HepG2 (cell line): ENCODE measurements around the gene PRKAR1A. TPM values are rescaled to one million over a fixed set of nuclear protein-coding genes. Genes with fewer than 3 reads are reported as not detected.

Source experiments
- ARHGAP35 ChIP-seq: sonication (generic); formaldehyde crosslinking; IDR thresholded peaks from 2 replicates; pipeline ENCODE4 v1.9.0; 2022; ENCODE audit warnings: mild to moderate bottlenecking, inconsistent platforms, moderate library complexity, missing genetic modification reagents, borderline replicate concordance
- CENPT ChIP-seq: sonication (generic); formaldehyde crosslinking; IDR thresholded peaks from 2 replicates; pipeline ENCODE4 v1.8.0; 2022; ENCODE audit warnings: low read depth, mild to moderate bottlenecking, moderate library complexity, missing genetic modification reagents
- CHD2 ChIP-seq: IDR thresholded peaks from 2 replicates; pipeline ENCODE4 v1.6.1; 2011; ENCODE audit warnings: low read depth, low read length, improper control_type of control experiment
- EEA1 ChIP-seq: sonication (generic); formaldehyde crosslinking; IDR thresholded peaks from 2 replicates; pipeline ENCODE4 v1.5.1; 2020; ENCODE audit warnings: mild to moderate bottlenecking, missing genetic modification reagents, borderline replicate concordance
- GATAD1 ChIP-seq: IDR thresholded peaks from 2 replicates; pipeline ENCODE4 v1.6.1; 2016; ENCODE audit warnings: missing genetic modification reagents, missing compliant biosample characterization
- NFIB ChIP-seq: sonication (generic); formaldehyde crosslinking; IDR thresholded peaks from 2 replicates; pipeline ENCODE4 v1.9.0; 2021; ENCODE audit warnings: missing genetic modification reagents, mild to moderate bottlenecking, borderline replicate concordance
- NFKBIZ ChIP-seq: IDR thresholded peaks from 2 replicates; pipeline ENCODE4 v1.6.1; 2018; ENCODE audit warnings: missing genetic modification reagents, missing compliant biosample characterization
- RXRB ChIP-seq: IDR thresholded peaks from 2 replicates; pipeline ENCODE4 v1.6.1; 2016; ENCODE audit warnings: borderline replicate concordance, missing genetic modification reagents, missing compliant biosample characterization
- SKI ChIP-seq: fragments of 450-650 bp; IDR thresholded peaks from one replicate; pipeline ENCODE4 v1.6.1; 2018; ENCODE audit warnings: mild to moderate bottlenecking; ENCODE audit not compliant: partially characterized antibody
- TEAD3 ChIP-seq: optimal IDR thresholded peaks from 2 replicates; pipeline ENCODE3; 2016; ENCODE audit warnings: borderline replicate concordance
- ZFP37 ChIP-seq: sonication (generic); formaldehyde crosslinking; IDR thresholded peaks from 2 replicates; pipeline ENCODE4 v1.4.0; 2020; ENCODE audit warnings: missing genetic modification reagents, borderline replicate concordance
- ZNF296 ChIP-seq: sonication (generic); formaldehyde crosslinking; conservative IDR thresholded peaks from 2 replicates; pipeline ENCODE4 v1.5.0; 2020; ENCODE audit warnings: mild to moderate bottlenecking, missing genetic modification reagents
- ZNF451 ChIP-seq: sonication (generic); formaldehyde crosslinking; IDR thresholded peaks from 2 replicates; pipeline ENCODE4 v1.5.0; 2020; ENCODE audit warnings: mild to moderate bottlenecking, missing genetic modification reagents
- ZNF550 ChIP-seq: sonication (generic); formaldehyde crosslinking; IDR thresholded peaks from 2 replicates; pipeline ENCODE4 v1.4.0; 2020; ENCODE audit warnings: mild to moderate bottlenecking, missing genetic modification reagents, borderline replicate concordance
- ZNF891 ChIP-seq: sonication (generic); formaldehyde crosslinking; IDR thresholded peaks from 2 replicates; pipeline ENCODE4 v1.5.0; 2020; ENCODE audit warnings: mild to moderate bottlenecking, missing genetic modification reagents
- polyA plus RNA-seq, 8 experiments: library from polyadenylated mRNA; depleted of rRNA in 3 of 8; stranded (reverse) in 7 of 8; unstranded in 1 of 8; fragments of >200 nt; fragmentation: Illumina TruSeq in 4 of 8; extraction: Trizol in 4 of 8; gene quantifications; 2 replicates each; pipeline versions ENCODE4 v1.2.1 to v1.2.3, GENCODE V29; 2011 to 2016; ENCODE audit warnings: low read depth in 4 of 8, missing spikeins in 1 of 8, mixed read lengths in 1 of 8; ENCODE audit not compliant: insufficient read depth in 1 of 8
- total RNA-seq, 5 experiments: library from RNA; depleted of rRNA; stranded (reverse); fragments of >200 nt; fragmentation: Illumina TruSeq; extraction: Trizol; gene quantifications; 2 replicates each; pipeline ENCODE4 v1.2.3, GENCODE V29; 2016; ENCODE audit warnings: low read depth in 1 of 5
- TF ChIP-seq, protein P1 (sequence below): sonication (generic); formaldehyde crosslinking; IDR thresholded peaks from 2 replicates; pipeline ENCODE4 v1.4.0; 2020; ENCODE audit warnings: missing genetic modification reagents, borderline replicate concordance
- TF ChIP-seq, protein P2 (sequence below): sonication (generic); IDR thresholded peaks from 2 replicates; pipeline ENCODE4 v1.6.1; 2016; ENCODE audit warnings: low read depth, borderline replicate concordance
- TF ChIP-seq, protein P3 (sequence below), 2 experiments: sonication (generic) in 1 of 2; formaldehyde crosslinking in 1 of 2; IDR thresholded peaks; 2 replicates each; pipeline versions ENCODE4 v1.4.0 to v1.6.1; 2018 to 2020; ENCODE audit warnings: missing genetic modification reagents in 2 of 2, borderline replicate concordance in 1 of 2, low read depth in 1 of 2, mild to moderate bottlenecking in 1 of 2, missing biosample characterization in 1 of 2
- TF ChIP-seq, protein P4 (sequence below): IDR thresholded peaks from 2 replicates; pipeline ENCODE4 v1.6.1; 2012; ENCODE audit warnings: inconsistent platforms
- TF ChIP-seq, protein P5 (sequence below): sonication (generic); formaldehyde crosslinking; IDR thresholded peaks from 2 replicates; pipeline ENCODE4 v1.8.0; 2022; ENCODE audit warnings: mild to moderate bottlenecking, missing genetic modification reagents

The PRKAR1A gene
- total and polyA plus RNA-seq, 2 of the 13 experiments (the other 11 are each of a cell fraction or from before 2014, with no cell fraction given) = 265 to 266 TPM

DNA sequence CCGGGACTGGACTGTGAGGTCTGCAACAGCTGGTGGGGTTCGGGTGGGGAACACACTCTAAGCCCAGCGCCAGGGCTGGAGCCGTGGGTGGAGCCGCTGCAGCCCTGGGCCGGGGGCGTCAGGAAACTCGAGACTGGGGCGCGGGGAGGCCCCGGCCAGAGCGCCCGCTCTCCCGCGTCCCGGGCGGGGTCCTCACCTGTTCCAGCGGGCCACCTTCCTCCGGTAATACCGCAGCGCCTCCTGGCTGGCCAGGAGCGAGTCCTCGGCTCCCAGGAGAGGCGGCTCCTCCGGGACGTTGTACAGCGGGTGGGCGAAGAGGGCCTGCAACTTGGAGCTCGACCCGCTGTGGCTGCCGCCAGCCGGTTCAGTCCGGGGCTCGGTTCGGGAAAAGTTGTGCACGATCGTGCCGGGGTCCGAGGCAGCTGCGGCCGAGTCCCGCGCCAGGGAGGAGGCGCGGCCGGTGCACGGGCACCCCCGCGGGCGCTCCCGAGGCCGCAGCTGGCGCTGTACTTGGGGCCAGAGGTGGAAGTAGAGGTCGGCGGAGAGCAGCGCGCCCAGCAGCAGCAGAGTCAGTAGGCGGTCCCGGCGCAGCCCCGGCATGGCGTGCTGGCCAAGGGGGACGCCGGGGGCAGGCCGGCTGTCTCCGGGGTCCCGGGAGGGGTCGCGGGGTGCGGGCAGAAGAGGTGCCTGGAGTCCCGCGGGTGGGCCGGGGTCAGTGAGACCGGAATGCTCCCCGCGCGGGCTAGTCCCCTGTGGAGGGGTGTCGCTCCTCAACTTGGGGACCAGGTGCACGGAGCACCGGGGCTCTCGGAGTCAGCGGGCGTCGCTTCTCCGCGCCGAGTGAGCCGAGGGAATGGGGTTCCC, 88.1 kb downstream of the PRKAR1A start (continued):
- TF ChIP-seq ZNF451 (CRISPR knock-in tag) = peak; percentile 82
- no peak for TF ChIP-seq CENPT (CRISPR knock-in tag)
- TF ChIP-seq NFIB (CRISPR knock-in tag) = no peak
- TF ChIP-seq TEAD3 (CRISPR knock-in tag) = peak; percentile 13
- TF ChIP-seq, protein P1, sequence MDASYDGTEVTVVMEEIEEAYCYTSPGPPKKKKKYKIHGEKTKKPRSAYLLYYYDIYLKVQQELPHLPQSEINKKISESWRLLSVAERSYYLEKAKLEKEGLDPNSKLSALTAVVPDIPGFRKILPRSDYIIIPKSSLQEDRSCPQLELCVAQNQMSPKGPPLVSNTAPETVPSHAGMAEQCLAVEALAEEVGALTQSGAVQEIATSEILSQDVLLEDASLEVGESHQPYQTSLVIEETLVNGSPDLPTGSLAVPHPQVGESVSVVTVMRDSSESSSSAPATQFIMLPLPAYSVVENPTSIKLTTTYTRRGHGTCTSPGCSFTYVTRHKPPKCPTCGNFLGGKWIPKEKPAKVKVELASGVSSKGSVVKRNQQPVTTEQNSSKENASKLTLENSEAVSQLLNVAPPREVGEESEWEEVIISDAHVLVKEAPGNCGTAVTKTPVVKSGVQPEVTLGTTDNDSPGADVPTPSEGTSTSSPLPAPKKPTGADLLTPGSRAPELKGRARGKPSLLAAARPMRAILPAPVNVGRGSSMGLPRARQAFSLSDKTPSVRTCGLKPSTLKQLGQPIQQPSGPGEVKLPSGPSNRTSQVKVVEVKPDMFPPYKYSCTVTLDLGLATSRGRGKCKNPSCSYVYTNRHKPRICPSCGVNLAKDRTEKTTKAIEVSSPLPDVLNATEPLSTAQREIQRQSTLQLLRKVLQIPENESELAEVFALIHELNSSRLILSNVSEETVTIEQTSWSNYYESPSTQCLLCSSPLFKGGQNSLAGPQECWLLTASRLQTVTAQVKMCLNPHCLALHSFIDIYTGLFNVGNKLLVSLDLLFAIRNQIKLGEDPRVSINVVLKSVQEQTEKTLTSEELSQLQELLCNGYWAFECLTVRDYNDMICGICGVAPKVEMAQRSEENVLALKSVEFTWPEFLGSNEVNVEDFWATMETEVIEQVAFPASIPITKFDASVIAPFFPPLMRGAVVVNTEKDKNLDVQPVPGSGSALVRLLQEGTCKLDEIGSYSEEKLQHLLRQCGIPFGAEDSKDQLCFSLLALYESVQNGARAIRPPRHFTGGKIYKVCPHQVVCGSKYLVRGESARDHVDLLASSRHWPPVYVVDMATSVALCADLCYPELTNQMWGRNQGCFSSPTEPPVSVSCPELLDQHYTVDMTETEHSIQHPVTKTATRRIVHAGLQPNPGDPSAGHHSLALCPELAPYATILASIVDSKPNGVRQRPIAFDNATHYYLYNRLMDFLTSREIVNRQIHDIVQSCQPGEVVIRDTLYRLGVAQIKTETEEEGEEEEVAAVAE = no peak
- TF ChIP-seq SKI = peak; percentile 31
- TF ChIP-seq EEA1 = no peak; the same call in 1 of the 2 replicates
- TF ChIP-seq RXRB (CRISPR knock-in tag) = peak; percentile 35; the same call in 1 of the 2 replicates
- TF ChIP-seq ZNF891 (CRISPR knock-in tag) = no peak; the same call in none of the 2 replicates
- TF ChIP-seq, protein P2, sequence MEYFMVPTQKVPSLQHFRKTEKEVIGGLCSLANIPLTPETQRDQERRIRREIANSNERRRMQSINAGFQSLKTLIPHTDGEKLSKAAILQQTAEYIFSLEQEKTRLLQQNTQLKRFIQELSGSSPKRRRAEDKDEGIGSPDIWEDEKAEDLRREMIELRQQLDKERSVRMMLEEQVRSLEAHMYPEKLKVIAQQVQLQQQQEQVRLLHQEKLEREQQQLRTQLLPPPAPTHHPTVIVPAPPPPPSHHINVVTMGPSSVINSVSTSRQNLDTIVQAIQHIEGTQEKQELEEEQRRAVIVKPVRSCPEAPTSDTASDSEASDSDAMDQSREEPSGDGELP = peak; percentile 71; the same call in 1 of the 2 replicates
- no peak for TF ChIP-seq GATAD1
- 0 out of 2 replicates have a peak, but pooled peaks have one; percentile 18 for TF ChIP-seq ZNF550
- no peak for TF ChIP-seq NFKBIZ (CRISPR knock-in tag)
- TF ChIP-seq CHD2 = no peak
- no peak; the same call in 1 of the 2 replicates for TF ChIP-seq ARHGAP35
- no peak for TF ChIP-seq ZFP37 (CRISPR knock-in tag)
- TF ChIP-seq, protein P3, sequence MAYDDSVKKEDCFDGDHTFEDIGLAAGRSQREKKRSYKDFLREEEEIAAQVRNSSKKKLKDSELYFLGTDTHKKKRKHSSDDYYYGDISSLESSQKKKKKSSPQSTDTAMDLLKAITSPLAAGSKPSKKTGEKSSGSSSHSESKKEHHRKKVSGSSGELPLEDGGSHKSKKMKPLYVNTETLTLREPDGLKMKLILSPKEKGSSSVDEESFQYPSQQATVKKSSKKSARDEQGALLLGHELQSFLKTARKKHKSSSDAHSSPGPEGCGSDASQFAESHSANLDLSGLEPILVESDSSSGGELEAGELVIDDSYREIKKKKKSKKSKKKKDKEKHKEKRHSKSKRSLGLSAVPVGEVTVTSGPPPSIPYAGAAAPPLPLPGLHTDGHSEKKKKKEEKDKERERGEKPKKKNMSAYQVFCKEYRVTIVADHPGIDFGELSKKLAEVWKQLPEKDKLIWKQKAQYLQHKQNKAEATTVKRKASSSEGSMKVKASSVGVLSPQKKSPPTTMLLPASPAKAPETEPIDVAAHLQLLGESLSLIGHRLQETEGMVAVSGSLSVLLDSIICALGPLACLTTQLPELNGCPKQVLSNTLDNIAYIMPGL (CRISPR knock-in tag; IDR thresholded peaks at IDR 0.05; ENCODE audit: borderline replicate concordance in 1 of 2, low read depth in 1 of 2) = peak; percentile 98 to 100
- TF ChIP-seq, protein P4, sequence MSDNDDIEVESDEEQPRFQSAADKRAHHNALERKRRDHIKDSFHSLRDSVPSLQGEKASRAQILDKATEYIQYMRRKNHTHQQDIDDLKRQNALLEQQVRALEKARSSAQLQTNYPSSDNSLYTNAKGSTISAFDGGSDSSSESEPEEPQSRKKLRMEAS = peak; percentile 54
- TF ChIP-seq, protein P5, sequence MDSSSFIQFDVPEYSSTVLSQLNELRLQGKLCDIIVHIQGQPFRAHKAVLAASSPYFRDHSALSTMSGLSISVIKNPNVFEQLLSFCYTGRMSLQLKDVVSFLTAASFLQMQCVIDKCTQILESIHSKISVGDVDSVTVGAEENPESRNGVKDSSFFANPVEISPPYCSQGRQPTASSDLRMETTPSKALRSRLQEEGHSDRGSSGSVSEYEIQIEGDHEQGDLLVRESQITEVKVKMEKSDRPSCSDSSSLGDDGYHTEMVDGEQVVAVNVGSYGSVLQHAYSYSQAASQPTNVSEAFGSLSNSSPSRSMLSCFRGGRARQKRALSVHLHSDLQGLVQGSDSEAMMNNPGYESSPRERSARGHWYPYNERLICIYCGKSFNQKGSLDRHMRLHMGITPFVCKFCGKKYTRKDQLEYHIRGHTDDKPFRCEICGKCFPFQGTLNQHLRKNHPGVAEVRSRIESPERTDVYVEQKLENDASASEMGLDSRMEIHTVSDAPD (CRISPR knock-in tag) = no peak
- no peak; the same call in 1 of the 2 replicates for TF ChIP-seq ZNF296 (CRISPR knock-in tag)
